ENCODE data around the gene OR2M7. TPM values are rescaled to one million over a fixed set of nuclear protein-coding genes. Genes with fewer than 3 reads are reported as not detected.
"Not testable (repeated sequence)": the region's sequence is repeated elsewhere in the genome, so short reads cannot be mapped to it uniquely, and the experiment has no call there.

The OR2M7 gene, protein sequence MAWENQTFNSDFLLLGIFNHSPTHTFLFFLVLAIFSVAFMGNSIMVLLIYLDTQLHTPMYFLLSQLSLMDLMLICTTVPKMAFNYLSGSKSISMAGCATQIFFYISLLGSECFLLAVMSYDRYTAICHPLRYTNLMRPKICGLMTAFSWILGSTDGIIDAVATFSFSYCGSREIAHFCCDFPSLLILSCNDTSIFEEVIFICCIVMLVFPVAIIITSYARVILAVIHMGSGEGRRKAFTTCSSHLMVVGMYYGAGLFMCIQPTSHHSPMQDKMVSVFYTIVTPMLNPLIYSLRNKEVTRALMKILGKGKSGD
- total RNA-seq (not detected), polyA plus RNA-seq (ENCODE audit: insufficient read depth in 1 of 8, insufficient read length in 8 of 8, low replicate concordance in 1 of 8) (not detected)
- long read RNA-seq, donor 1 = 0 reads
- long read RNA-seq, donor 2 = 0 reads
- long read RNA-seq, donor 3 = 0 reads
- long read RNA-seq, donor 4 = 0 reads
- long read RNA-seq, donor 5 = 0 reads
- long read RNA-seq, donor 6 = 0 reads
- long read RNA-seq, donor 7 = 0 reads
- long read RNA-seq, donor 8 = 0 reads
- long read RNA-seq, donor 9 = 0 reads
- long read RNA-seq, donor 10 = 0 reads
- long read RNA-seq, donor 11 = 0 reads

GRCh38 chr1:248324468-248324867 is at the start of gene OR2M7:
TSS of gene OR2M7 (minus strand) at chr1:248324568. CDS start at chr1:248324568, 0 bp downstream.
- no peak for DNase-seq
- no CpG with 5 or more reads among the region's 1 CpG for WGBS (ENCODE audit: insufficient coverage)
- Histone ChIP-seq H3K9me3 (replicated peaks; ENCODE audit: control insufficient read depth, low read depth, low read length) (peaks cover 13% of the 10 kb centered on the region), H3K4me3 (ENCODE audit: low read length) (no peak within 1 kb of the TSS), H3K4me1 (ENCODE audit: control insufficient read depth, insufficient read depth, low read length) (no peaks in the 10 kb centered on the region), H3K27me3 (ENCODE audit: control insufficient read depth, insufficient read depth, low read length) (no peaks in the 10 kb centered on the region), H3K27ac (ENCODE audit: low read length) (no peak within 1 kb of the TSS), H3K36me3 (ENCODE audit: control insufficient read depth, insufficient read depth, low read length) (no peaks in the 10 kb centered on the region)

GRCh38 chr1:248373761-248374160 is 49.4 kb upstream of the OR2M7 start:
- peaks cover 15% of the 10 kb centered on the region for H3K9me3 ChIP-seq (replicated peaks; ENCODE audit: control insufficient read depth, low read depth, low read length)
- H3K27ac ChIP-seq (ENCODE audit: low read length) = no peak overlapping the region
- no peaks in the 10 kb centered on the region for H3K36me3 ChIP-seq (ENCODE audit: control insufficient read depth, insufficient read depth, low read length)
- WGBS (ENCODE audit: insufficient coverage) = 62% methylated on average over 4 of the region's 4 CpGs
- DNase-seq = no peak
- no peak overlapping the region for H3K4me3 ChIP-seq (ENCODE audit: low read length)
- no peaks in the 10 kb centered on the region for H3K4me1 ChIP-seq (ENCODE audit: control insufficient read depth, insufficient read depth, low read length)
- H3K27me3 ChIP-seq (ENCODE audit: control insufficient read depth, insufficient read depth, low read length) = no peaks in the 10 kb centered on the region

DNA sequence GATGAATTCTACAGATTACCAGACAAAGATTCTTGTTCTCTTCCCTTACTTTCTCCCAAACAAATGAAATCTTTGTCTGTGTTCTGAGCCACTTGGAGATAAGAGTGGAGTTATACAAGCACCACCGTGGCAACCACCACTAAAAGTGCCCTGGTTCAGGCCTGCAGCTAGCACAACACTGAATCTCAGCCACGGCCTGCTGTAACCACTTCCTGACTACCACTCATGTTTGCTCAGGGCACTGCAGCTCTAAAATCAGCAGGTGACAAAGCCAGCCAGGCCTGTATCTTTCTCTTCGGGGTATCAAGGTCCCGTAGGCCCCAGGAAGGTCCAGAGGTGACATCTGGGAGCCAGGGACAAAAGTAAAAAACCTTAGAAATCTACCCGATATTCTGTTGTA is 48.0 kb upstream of the OR2M7 start:
- no peak for DNase-seq
- H3K9me3 ChIP-seq (replicated peaks; ENCODE audit: control insufficient read depth, low read depth, low read length) = peaks cover 15% of the 10 kb centered on the region
- no peaks in the 10 kb centered on the region for H3K27me3 ChIP-seq (ENCODE audit: control insufficient read depth, insufficient read depth, low read length)
- H3K4me3 ChIP-seq (ENCODE audit: low read length) = no peak overlapping the region
- no peaks in the 10 kb centered on the region for H3K36me3 ChIP-seq (ENCODE audit: control insufficient read depth, insufficient read depth, low read length)
- H3K27ac ChIP-seq (ENCODE audit: low read length) = no peak overlapping the region
- H3K4me1 ChIP-seq (ENCODE audit: control insufficient read depth, insufficient read depth, low read length) = no peaks in the 10 kb centered on the region
- 94% methylated on average over 5 of the region's 5 CpGs for WGBS (ENCODE audit: insufficient coverage)

- H3K4me3 ChIP-seq (ENCODE audit: low read length) = no peak overlapping the region
- H3K4me1 ChIP-seq (ENCODE audit: control insufficient read depth, insufficient read depth, low read length) = no peaks in the 10 kb centered on the region
- H3K9me3 ChIP-seq (replicated peaks; ENCODE audit: control insufficient read depth, low read depth, low read length) = peaks cover 6% of the 10 kb centered on the region
- no peak for DNase-seq
- H3K27ac ChIP-seq (ENCODE audit: low read length) = no peak overlapping the region
- H3K36me3 ChIP-seq (ENCODE audit: control insufficient read depth, insufficient read depth, low read length) = no peaks in the 10 kb centered on the region
- no peaks in the 10 kb centered on the region for H3K27me3 ChIP-seq (ENCODE audit: control insufficient read depth, insufficient read depth, low read length)
Observed at GRCh38 chr1:248366609-248367008, 42.2 kb upstream of the OR2M7 start.

GRCh38 chr1:248361121-248361715 is 36.9 kb upstream of the OR2M7 start, which contains the start of gene OR2T4:
TSS of gene OR2T4 (plus strand) at chr1:248361665. CDS start at chr1:248361665, 0 bp downstream.
- H3K27ac ChIP-seq (ENCODE audit: low read length) = no peak within 1 kb of the TSS
- peaks cover 13% of the 10 kb centered on the region for H3K9me3 ChIP-seq (replicated peaks; ENCODE audit: control insufficient read depth, low read depth, low read length)
- WGBS (ENCODE audit: insufficient coverage) = 13% methylated on average over 1 of the region's 3 CpGs
- no peaks in the 10 kb centered on the region for H3K36me3 ChIP-seq (ENCODE audit: control insufficient read depth, insufficient read depth, low read length)
- no peak within 1 kb of the TSS for H3K4me3 ChIP-seq (ENCODE audit: low read length)
- H3K27me3 ChIP-seq (ENCODE audit: control insufficient read depth, insufficient read depth, low read length) = no peaks in the 10 kb centered on the region
- DNase-seq = no peak
- no peaks in the 10 kb centered on the region for H3K4me1 ChIP-seq (ENCODE audit: control insufficient read depth, insufficient read depth, low read length)

- no peak for DNase-seq
- Histone ChIP-seq H3K27me3 (ENCODE audit: control insufficient read depth, insufficient read depth, low read length) (no peaks in the 10 kb centered on the region), H3K27ac (ENCODE audit: low read length) (no peak overlapping the region), H3K4me1 (ENCODE audit: control insufficient read depth, insufficient read depth, low read length) (no peaks in the 10 kb centered on the region), H3K9me3 (replicated peaks; ENCODE audit: control insufficient read depth, low read depth, low read length) (peaks cover 9% of the 10 kb centered on the region), H3K4me3 (ENCODE audit: low read length) (no peak overlapping the region), H3K36me3 (ENCODE audit: control insufficient read depth, insufficient read depth, low read length) (no peaks in the 10 kb centered on the region)
- 40% methylated on average over 1 of the region's 3 CpGs for WGBS (ENCODE audit: insufficient coverage)
Observed at GRCh38 chr1:248359415-248359814, 35.0 kb upstream of the OR2M7 start.

DNA sequence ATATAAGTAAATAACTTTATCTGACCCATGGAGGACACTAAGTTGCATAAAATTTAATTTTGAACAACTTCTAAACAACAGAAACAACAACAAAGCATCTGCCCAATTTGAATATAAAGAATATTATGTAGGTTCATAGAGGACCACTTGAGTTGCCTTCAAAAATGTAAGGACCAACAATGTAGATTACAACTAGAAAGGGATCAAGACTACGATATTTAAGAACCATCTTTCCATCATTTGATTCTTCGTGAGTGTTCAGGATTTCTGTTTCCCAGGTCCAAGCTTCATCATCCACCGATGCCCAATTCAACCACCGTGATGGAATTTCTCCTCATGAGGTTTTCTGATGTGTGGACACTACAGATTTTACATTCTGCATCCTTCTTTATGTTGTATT is 24.1 kb upstream of the OR2M7 start, which contains the start of gene OR14C36:
Gene OR14C36 (plus strand): TSS at position 301 of the 400 bp plus-strand sequence. CDS start 0 bp downstream, at position 301.
- Histone ChIP-seq H3K27me3 (ENCODE audit: control insufficient read depth, insufficient read depth, low read length) (no peaks in the 10 kb centered on the region), H3K9me3 (replicated peaks; ENCODE audit: control insufficient read depth, low read depth, low read length) (peaks cover 20% of the 10 kb centered on the region), H3K4me1 (ENCODE audit: control insufficient read depth, insufficient read depth, low read length) (no peaks in the 10 kb centered on the region), H3K27ac (ENCODE audit: low read length) (no peak within 1 kb of the TSS), H3K36me3 (ENCODE audit: control insufficient read depth, insufficient read depth, low read length) (no peaks in the 10 kb centered on the region), H3K4me3 (ENCODE audit: low read length) (no peak within 1 kb of the TSS)
- no peak for DNase-seq
- WGBS (ENCODE audit: insufficient coverage) = no CpG with 5 or more reads among the region's 4 CpGs

GRCh38 chr1:248343451-248343850 is 19.1 kb upstream of the OR2M7 start:
- Histone ChIP-seq H3K9me3 (replicated peaks; ENCODE audit: control insufficient read depth, low read depth, low read length) (peaks cover 20% of the 10 kb centered on the region), H3K4me3 (ENCODE audit: low read length) (no peak overlapping the region), H3K27me3 (ENCODE audit: control insufficient read depth, insufficient read depth, low read length) (no peaks in the 10 kb centered on the region), H3K36me3 (ENCODE audit: control insufficient read depth, insufficient read depth, low read length) (no peaks in the 10 kb centered on the region), H3K27ac (ENCODE audit: low read length) (no peak overlapping the region), H3K4me1 (ENCODE audit: control insufficient read depth, insufficient read depth, low read length) (no peaks in the 10 kb centered on the region)
- WGBS (ENCODE audit: insufficient coverage) = no CpG with 5 or more reads among the region's 3 CpGs
- no peak for DNase-seq

- Histone ChIP-seq H3K27ac (ENCODE audit: low read length) (no peak overlapping the region), H3K27me3 (ENCODE audit: control insufficient read depth, insufficient read depth, low read length) (no peaks in the 10 kb centered on the region), H3K36me3 (ENCODE audit: control insufficient read depth, insufficient read depth, low read length) (no peaks in the 10 kb centered on the region), H3K9me3 (replicated peaks; ENCODE audit: control insufficient read depth, low read depth, low read length) (peaks cover 36% of the 10 kb centered on the region), H3K4me3 (ENCODE audit: low read length) (no peak overlapping the region), H3K4me1 (ENCODE audit: control insufficient read depth, insufficient read depth, low read length) (no peaks in the 10 kb centered on the region)
- no peak for DNase-seq
- WGBS (ENCODE audit: insufficient coverage) = 85% methylated on average over 9 of the region's 11 CpGs
Observed at GRCh38 chr1:248316796-248317195, 7.6 kb downstream of the OR2M7 start.

DNA sequence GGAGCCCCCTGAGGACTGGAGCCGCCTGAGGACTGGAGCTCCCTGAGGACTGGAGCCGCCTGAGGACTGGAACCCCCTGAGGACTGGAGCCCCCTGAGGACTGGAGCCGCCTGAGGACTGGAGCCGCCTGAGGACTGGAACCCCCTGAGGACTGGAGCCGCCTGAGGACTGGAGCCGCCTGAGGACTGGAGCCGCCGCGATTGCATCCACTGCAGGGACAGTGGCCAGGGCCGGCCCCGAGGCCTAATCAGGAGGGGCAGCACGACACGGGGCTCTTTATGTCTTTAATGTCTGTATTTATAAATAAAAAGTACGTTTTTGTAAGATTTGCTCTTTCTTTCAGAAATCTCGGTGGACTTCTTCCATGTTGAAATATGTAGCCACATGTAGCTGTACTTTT is 17.6 kb downstream of the OR2M7 start:
- not testable (repeated sequence) for H3K27me3 ChIP-seq (ENCODE audit: control insufficient read depth, insufficient read depth, low read length); DNase-seq; H3K4me3 ChIP-seq (ENCODE audit: low read length); H3K27ac ChIP-seq (ENCODE audit: low read length); H3K4me1 ChIP-seq (ENCODE audit: control insufficient read depth, insufficient read depth, low read length); H3K36me3 ChIP-seq (ENCODE audit: control insufficient read depth, insufficient read depth, low read length)
- WGBS (ENCODE audit: insufficient coverage) = 66% methylated on average over 7 of the region's 15 CpGs
- peaks cover 14% of the 10 kb centered on the region for H3K9me3 ChIP-seq (replicated peaks; ENCODE audit: control insufficient read depth, low read depth, low read length)
